Raji (cell line): ENCODE data around the gene CDK17.

Source experiments
- POLR2A ChIP-seq: IDR thresholded peaks from 2 replicates; pipeline ENCODE4 v1.6.1; 2011; ENCODE audit warnings: low read depth, low read length, control low read depth; ENCODE audit not compliant: insufficient read depth

Gene CDK17

GRCh38 chr12:96241846-96242256 lies 158.4 kb downstream of the CDK17 start:
- TF ChIP-seq POLR2A: no peak

GRCh38 chr12:96241431-96241830 lies 158.8 kb downstream of the CDK17 start:
- TF ChIP-seq POLR2A: no peak

- no peak for TF ChIP-seq POLR2A
Measured at GRCh38 chr12:96240656-96241055, 159.6 kb downstream of the CDK17 start.

GRCh38 chr12:96239711-96240635 lies 160.3 kb downstream of the CDK17 start:
- TF ChIP-seq POLR2A: no peak

DNA sequence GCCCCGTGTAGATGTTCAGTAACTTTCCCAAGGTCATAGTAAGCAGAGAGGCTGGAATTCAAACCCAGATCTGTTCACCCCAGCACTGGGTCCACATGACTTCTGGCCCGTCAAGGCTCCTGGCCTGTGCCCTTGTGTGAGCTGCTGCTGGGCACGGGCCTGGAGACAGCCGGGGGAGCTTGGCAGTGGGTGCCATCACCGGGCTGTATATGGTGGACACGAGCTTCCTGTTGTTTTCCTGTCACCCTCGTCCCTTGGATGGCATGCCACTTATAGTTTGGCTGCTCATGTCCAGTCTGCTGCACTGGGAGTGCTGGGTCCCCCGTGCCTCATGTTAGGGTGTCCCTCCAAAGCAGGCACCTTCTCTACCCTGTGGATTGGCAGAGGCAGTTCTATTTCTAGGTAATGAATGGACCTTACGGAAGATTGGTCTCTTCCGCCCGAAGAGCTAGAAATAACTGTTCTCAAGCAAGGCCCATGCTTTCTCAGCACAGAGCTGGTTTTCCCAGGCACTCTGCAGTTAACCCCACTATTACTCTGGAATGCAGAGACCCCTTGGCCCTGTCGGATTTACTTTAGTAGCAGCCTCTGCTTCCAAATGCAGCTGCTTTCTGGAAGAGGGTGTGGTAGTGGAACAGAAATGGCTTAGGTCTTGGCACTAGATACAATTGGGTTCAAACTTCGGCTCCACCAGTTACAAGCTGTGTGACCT lies 161.7 kb downstream of the CDK17 start:
- TF ChIP-seq POLR2A: no peak

DNA sequence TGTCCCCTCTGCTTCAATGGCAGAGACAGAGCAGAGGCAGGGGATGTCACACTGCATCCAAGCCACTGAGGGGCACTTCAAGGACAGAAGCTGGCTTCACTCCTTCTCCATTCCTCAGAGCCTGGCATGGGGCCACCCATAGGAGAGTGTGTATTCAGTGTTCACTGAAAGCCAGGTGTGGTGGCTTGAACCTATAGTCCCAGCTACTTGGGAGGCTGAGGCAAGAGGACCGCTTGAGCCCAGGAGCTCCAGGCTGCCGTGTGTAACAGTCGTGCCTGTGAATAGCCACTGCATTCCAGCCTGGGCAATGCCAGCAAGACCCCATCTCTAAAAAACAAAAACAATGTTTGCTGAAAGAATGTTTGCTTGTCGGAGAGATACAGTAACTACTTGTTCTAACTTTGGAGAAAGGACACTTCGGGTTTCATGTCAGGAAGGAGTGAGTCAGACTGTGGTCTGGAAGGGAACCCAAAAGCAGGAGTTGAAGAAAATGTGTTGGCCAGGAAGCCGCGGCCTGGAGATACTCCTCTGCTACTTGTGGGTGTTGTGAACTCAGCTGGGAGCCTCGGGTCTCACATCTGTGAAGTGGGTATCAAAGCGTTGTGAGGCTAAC lies 162.7 kb downstream of the CDK17 start:
- no peak for TF ChIP-seq POLR2A

GRCh38 chr12:96237035-96237434 lies 163.2 kb downstream of the CDK17 start:
- no peak for TF ChIP-seq POLR2A

DNA sequence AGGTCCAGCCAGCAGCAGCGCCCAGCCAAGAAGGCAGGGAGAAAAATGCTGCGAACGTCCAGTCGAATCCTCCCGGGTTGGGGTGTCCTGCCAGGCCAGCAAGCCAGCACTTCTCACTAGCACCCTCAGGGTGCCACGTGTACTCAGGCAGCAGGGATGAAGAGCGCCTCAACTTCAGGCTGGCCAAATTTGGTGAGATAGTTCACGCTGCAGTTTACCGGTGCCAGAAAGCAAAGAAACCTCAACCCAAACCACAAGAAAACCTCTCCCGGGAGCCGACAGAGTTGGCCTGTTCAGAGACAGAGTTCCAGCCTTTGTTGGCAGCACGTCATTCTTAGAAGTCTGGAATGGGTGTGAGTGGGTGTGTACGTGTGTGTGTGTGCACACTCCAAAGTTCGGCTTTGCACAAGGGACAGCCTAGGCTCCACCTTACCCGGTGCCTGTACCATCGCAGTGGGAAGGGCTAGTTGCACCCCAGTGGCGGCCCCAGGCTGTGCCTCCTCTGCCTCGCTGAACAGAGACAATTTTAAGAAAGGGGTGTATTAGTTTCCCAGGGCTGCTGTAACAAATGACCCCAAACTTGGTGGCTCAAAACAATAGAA lies 163.9 kb downstream of the CDK17 start:
- TF ChIP-seq POLR2A: no peak

- TF ChIP-seq POLR2A: no peak
Measured at GRCh38 chr12:96235484-96235826, 164.8 kb downstream of the CDK17 start.

- TF ChIP-seq POLR2A: no peak
Measured at GRCh38 chr12:96234591-96235483, 165.4 kb downstream of the CDK17 start.

GRCh38 chr12:96233939-96234461 lies 166.2 kb downstream of the CDK17 start:
- no peak for TF ChIP-seq POLR2A

GRCh38 chr12:96233168-96233567 lies 167.1 kb downstream of the CDK17 start:
- TF ChIP-seq POLR2A: no peak

- no peak for TF ChIP-seq POLR2A
Measured at GRCh38 chr12:96230646-96231045, 169.6 kb downstream of the CDK17 start.

- no peak for TF ChIP-seq POLR2A
Measured at GRCh38 chr12:96228566-96229248, 171.5 kb downstream of the CDK17 start.
